ENCODE results near the gene CLRN2.

DNA sequence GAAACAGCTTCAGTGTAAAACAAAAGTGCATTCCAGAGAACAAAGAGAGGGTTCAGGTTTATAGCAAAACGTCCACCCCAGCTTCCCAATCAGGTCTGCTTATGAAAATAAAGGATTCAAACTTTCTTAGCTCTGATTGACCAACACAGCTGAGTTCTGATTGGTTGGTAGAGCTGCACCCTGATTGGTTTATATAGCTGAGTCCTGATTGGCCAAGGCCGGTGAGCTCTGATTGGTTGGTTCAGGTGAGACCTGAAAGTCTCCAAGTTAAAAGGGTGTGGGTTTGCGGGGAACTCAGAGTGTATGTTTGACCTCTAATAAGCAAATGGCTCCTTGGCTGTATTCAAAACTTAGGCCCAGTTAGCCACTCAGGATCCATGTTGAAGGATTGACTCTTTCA, 20.9 kb downstream of the CLRN2 start:
- TF ChIP-seq, protein P1, sequence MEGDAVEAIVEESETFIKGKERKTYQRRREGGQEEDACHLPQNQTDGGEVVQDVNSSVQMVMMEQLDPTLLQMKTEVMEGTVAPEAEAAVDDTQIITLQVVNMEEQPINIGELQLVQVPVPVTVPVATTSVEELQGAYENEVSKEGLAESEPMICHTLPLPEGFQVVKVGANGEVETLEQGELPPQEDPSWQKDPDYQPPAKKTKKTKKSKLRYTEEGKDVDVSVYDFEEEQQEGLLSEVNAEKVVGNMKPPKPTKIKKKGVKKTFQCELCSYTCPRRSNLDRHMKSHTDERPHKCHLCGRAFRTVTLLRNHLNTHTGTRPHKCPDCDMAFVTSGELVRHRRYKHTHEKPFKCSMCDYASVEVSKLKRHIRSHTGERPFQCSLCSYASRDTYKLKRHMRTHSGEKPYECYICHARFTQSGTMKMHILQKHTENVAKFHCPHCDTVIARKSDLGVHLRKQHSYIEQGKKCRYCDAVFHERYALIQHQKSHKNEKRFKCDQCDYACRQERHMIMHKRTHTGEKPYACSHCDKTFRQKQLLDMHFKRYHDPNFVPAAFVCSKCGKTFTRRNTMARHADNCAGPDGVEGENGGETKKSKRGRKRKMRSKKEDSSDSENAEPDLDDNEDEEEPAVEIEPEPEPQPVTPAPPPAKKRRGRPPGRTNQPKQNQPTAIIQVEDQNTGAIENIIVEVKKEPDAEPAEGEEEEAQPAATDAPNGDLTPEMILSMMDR (IDR thresholded peaks at IDR 0.05; ENCODE audit: extremely low read depth in 1 of 2, insufficient read depth in 1 of 2, low read depth in 1 of 2, low read length in 2 of 2), result no peak
- TF ChIP-seq POLR2A (IDR thresholded peaks at IDR 0.05; ENCODE audit: low read depth, low read length), result no peak
- TF ChIP-seq POLR2AphosphoS5 (IDR thresholded peaks at IDR 0.05; ENCODE audit: insufficient read depth, low read depth, low read length), result no peak
- TF ChIP-seq JUN (IDR thresholded peaks at IDR 0.05; ENCODE audit: borderline replicate concordance, insufficient read depth, insufficient read length, low read depth), result no peak
